Activated naive CD8-positive, alpha-beta T cell treated with anti-CD3 and anti-CD28 coated beads, Interleukin-2, amount 50 U/mL, for 24 hours (primary cell): ENCODE data around the gene DCP2.

Experiments used
- ATAC-seq: fragments of 150-1000 bp; cut with Tn5 transposase; one replicate; pipeline ENCODE4 v1.10.0; 2021
- DNase-seq: peaks from one replicate; pipeline ENCODE4 v3.0.0; 2021
- H3K27ac Mint-ChIP-seq: one replicate; pipeline ENCODE4 v1.8.0; 2021; ENCODE audit warnings: mild to moderate bottlenecking, mixed read lengths
- H3K27me3 Mint-ChIP-seq: one replicate; pipeline ENCODE4 v1.8.0; 2021; ENCODE audit warnings: mixed read lengths
- H3K36me3 Mint-ChIP-seq: one replicate; pipeline ENCODE4 v1.8.0; 2021; ENCODE audit warnings: low read depth, mixed read lengths
- H3K4me1 Mint-ChIP-seq: one replicate; pipeline ENCODE4 v1.8.0; 2021; ENCODE audit warnings: mixed read lengths
- H3K4me3 Mint-ChIP-seq: one replicate; pipeline ENCODE4 v1.8.0; 2021; ENCODE audit warnings: mild to moderate bottlenecking, moderate library complexity, mixed read lengths
- H3K9me3 Mint-ChIP-seq: one replicate; pipeline ENCODE4 v1.8.0; 2021; ENCODE audit warnings: mixed read lengths

The DCP2 gene

DNA sequence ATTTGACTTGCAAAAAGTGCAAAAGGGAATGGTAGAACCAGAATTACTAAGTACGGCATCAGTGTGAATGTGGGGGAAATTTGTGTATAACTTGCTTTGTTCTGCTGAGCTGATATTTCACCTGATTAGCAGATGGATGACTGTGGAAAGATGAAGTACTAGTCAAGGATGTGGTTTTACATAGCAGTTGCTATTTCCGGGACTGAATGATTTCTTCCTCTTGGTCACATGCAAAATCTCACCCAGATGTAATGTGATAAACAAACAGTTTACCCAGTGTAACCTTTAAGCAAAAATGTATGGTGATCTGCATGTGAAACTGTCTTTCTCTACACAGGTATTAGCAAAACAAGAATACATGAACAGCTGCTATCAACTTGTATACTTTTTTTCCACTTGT is 46.1 kb downstream of the DCP2 start:
- Mint-ChIP-seq H3K27me3 (no peaks in the 10 kb centered on the region), H3K4me3 (no peak overlapping the region), H3K9me3 (no peaks in the 10 kb centered on the region), H3K36me3 (peaks cover 36% of the 10 kb centered on the region), H3K27ac (peak overlapping the region; percentile 32), H3K4me1 (peaks cover 47% of the 10 kb centered on the region)
- ATAC-seq: peak; percentile 73
- DNase-seq: no peak

DNA sequence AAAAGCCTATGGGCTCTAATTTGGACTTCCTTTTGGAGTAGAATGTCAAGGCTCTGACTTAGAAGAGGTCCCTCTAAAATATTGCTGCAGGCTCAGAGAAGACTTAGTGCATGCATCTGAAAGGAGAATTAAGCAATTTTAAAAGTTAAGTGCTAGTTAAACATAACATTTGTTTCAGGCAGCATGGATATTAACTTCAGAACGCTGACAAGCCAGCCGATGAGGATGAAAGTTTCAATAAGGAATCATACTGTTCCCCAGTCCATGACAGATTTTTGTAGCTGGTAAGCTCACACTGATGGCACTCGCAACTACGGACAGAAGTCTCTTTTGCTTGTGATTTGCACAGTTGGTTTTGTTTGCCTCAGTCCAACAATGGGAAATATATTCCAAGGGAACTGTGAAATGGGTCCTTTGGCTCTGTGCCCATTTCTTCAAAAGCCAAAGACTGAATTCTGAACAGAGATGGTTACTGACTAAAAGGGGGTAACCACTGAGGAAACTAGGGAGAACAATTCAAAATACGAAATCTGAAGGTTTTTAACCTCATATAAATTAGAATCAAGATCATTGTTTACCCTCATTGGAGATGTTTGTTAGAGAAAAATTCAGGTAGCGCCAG is 47.6 kb downstream of the DCP2 start:
- H3K4me3 Mint-ChIP-seq: no peak overlapping the region
- H3K27me3 Mint-ChIP-seq: no peaks in the 10 kb centered on the region
- peaks cover 38% of the 10 kb centered on the region for H3K36me3 Mint-ChIP-seq
- no peak overlapping the region for H3K27ac Mint-ChIP-seq
- DNase-seq (no peak), ATAC-seq (no peak)
- no peaks in the 10 kb centered on the region for H3K9me3 Mint-ChIP-seq
- peaks cover 41% of the 10 kb centered on the region for H3K4me1 Mint-ChIP-seq

DNA sequence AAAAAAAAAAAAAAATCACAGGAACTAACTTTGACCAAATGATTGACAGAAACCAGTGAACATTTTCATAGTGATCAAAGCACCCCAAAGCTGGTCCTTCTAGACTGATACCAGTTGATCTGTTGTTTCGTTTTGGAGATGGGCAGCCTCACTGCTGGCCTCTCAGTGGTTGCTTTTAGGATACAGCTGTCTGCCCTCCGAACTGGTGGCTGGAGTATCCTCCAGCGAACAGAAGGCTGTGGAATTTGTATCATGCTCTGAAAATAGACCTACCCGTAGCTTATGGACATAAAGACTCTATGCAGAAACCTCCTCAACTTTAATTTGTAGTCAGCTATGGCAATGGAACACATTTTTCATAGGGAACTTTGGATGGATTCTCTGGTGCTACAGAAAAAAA is 49.0 kb downstream of the DCP2 start:
- Mint-ChIP-seq H3K9me3 (no peaks in the 10 kb centered on the region), H3K27ac (no peak overlapping the region), H3K36me3 (peaks cover 34% of the 10 kb centered on the region), H3K27me3 (no peaks in the 10 kb centered on the region), H3K4me1 (peaks cover 29% of the 10 kb centered on the region), H3K4me3 (no peak overlapping the region)
- DNase-seq (no peak), ATAC-seq (no peak)

DNA sequence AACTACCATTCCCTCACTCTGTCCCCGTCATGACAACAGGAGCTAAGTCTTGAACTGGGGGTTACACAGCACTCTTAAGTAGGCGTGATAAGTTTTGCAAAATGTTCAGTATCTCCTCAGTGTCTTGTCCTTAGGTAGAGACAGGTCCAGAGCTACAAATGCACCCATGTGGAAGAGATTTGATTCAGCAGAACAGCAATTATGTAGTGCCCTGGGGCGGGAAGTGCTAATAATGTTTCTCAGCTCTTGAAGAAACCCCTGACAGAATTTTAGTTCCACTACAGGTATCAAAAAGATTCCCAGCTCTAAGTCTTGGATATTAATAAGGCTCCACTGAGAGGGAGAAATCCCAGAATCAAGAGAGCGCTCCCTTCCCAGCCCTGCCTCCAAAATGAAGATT is 49.6 kb downstream of the DCP2 start:
- DNase-seq: no peak
- Mint-ChIP-seq H3K4me3 (no peak overlapping the region), H3K4me1 (peaks cover 22% of the 10 kb centered on the region), H3K27ac (no peak overlapping the region), H3K27me3 (no peaks in the 10 kb centered on the region), H3K36me3 (peaks cover 29% of the 10 kb centered on the region), H3K9me3 (no peaks in the 10 kb centered on the region)
- ATAC-seq: no peak

DNA sequence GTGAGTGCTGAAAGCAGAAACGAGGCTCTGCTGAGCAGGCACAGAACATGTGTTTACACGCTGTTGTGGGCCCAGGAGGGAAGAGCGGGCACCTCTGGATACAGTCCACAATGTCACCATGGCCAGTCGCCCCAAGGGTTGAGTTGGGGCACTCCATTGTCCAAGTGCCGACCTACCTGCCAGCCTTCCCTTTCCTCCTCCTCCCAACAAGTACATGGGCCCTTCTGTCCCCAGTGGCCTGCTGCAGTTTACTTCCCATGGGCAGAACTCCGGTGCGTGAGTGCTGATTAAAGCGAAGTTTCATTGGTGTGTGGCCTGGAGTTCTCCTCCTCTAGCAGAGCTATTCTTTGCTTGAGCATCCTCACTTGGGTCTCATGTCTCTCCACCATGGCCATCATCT is 50.4 kb downstream of the DCP2 start:
- Mint-ChIP-seq H3K4me1 (peaks cover 15% of the 10 kb centered on the region), H3K27ac (no peak overlapping the region), H3K4me3 (no peak overlapping the region), H3K9me3 (no peaks in the 10 kb centered on the region), H3K27me3 (no peaks in the 10 kb centered on the region), H3K36me3 (peaks cover 28% of the 10 kb centered on the region)
- ATAC-seq: no peak
- no peak for DNase-seq

DNA sequence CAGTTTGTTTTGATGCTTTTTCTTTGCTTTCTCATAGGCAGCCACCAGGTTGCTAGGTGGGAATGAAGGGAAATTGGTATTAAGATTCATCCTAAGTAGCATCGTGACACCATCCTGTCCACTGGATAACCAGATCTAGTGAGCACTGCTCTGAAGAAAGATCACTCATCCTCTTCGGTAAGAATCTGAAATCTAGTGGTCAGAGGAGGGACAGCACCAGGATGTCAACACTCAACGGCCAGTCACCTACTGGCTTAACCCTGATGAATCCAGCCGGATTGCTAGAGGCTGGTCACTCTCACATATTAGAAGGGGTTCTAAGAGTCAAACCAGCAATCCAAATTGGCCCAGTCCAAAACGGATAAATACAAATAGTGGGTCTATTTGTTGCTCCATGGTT is 50.8 kb downstream of the DCP2 start:
- Mint-ChIP-seq H3K36me3 (peaks cover 28% of the 10 kb centered on the region), H3K4me1 (peaks cover 11% of the 10 kb centered on the region), H3K9me3 (no peaks in the 10 kb centered on the region), H3K27me3 (no peaks in the 10 kb centered on the region), H3K4me3 (no peak overlapping the region), H3K27ac (no peak overlapping the region)
- ATAC-seq: no peak
- no peak for DNase-seq

DNA sequence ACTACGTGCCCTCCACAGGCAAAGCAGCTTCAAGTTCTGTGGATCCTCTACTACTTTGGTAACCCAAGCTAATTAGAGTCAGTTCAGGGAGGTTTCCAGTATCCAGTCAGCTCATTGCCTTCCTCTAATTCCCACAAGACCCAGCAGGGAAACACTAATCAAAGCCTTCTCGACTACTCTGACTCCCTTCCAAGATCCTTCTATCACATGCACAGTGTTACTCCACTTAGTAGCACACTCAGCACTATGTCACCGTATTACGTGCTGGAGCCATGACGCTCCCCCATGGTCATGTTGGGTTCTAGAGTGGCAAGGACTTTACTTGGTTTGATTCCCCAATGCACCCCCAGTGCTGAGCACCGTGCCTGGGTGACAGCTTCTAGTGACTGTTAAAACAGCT is 53.0 kb downstream of the DCP2 start:
- no peak for ATAC-seq
- H3K4me3 Mint-ChIP-seq: no peak overlapping the region
- H3K36me3 Mint-ChIP-seq: peaks cover 22% of the 10 kb centered on the region
- no peaks in the 10 kb centered on the region for H3K27me3 Mint-ChIP-seq
- peaks cover 3% of the 10 kb centered on the region for H3K4me1 Mint-ChIP-seq
- no peak overlapping the region for H3K27ac Mint-ChIP-seq
- no peak for DNase-seq
- H3K9me3 Mint-ChIP-seq: no peaks in the 10 kb centered on the region

DNA sequence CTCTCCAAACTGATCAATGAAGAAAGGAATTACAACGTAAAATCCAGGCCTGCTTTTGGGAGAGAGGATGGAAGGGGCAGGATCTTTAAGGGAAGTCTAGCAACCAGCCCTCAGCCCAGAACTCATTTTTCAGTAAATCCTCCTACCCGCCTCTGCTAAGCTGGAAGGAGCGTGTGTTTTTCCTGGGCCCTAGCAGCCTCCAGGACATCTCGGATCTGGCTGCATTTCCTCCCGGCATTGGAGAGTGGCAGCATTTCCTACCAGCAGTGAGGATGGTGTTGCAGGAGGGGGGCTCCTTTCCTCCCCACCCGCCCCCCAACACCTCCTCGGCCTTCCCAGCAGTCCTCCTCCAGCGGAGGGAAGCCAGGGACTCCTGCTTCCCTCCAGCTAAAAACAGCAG is 54.5 kb downstream of the DCP2 start:
- H3K27me3 Mint-ChIP-seq: no peaks in the 10 kb centered on the region
- no peak overlapping the region for H3K4me3 Mint-ChIP-seq
- peaks cover 5% of the 10 kb centered on the region for H3K4me1 Mint-ChIP-seq
- no peak overlapping the region for H3K27ac Mint-ChIP-seq
- ATAC-seq (no peak), DNase-seq (no peak)
- H3K36me3 Mint-ChIP-seq: peaks cover 17% of the 10 kb centered on the region
- no peaks in the 10 kb centered on the region for H3K9me3 Mint-ChIP-seq

DNA sequence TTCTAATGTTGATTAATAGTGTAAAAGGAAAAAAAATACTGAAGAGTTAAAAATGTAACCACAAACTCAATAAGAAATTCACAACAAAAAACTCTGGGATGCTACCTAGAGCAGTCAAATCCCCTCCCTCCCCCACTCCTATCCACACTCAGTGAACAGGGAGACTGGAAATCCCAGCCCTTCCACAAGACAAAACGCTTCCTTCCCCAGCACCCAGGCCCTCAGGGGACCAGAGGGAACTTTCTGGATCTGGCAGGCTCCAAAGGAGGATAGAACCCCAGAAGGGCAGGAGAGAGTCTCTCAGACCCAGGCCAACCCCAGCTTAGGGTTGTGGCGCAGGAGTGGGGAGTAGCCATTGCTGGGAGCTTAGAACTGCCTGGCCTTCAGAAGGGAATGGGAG is 55.0 kb downstream of the DCP2 start:
- peaks cover 5% of the 10 kb centered on the region for H3K4me1 Mint-ChIP-seq
- DNase-seq: no peak
- peaks cover 17% of the 10 kb centered on the region for H3K36me3 Mint-ChIP-seq
- no peak for ATAC-seq
- no peak overlapping the region for H3K27ac Mint-ChIP-seq
- H3K27me3 Mint-ChIP-seq: no peaks in the 10 kb centered on the region
- no peak overlapping the region for H3K4me3 Mint-ChIP-seq
- no peaks in the 10 kb centered on the region for H3K9me3 Mint-ChIP-seq

DNA sequence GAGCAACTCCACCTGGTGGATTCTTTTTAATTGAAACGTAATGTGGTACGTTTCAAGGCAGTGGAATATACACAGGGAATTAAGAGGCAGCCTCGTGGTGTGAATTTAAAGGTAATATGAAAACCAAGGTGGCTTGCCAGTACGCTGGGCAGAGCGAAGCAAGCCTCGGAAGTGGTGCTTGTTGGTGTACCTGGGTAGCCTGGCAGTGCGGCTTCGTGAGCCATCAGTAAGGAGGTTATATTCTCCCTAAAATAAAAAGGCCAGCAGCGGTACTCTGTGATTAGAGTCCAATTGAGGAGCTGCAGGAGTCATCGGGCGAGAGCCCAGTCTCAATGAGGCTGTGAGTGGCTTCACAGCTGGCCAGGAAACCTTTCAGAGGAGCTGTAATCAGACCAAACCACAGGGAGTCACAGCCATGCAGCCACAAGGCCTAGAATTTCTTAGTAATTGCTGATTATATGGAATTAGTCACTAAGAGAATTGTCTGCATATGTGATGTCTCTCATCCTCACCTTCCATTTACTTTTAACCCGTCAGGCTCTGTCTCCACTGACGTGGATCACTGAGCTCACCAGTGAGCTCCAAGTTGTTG is 57.7 kb downstream of the DCP2 start:
- Mint-ChIP-seq H3K36me3 (peaks cover 3% of the 10 kb centered on the region), H3K4me3 (no peak overlapping the region), H3K9me3 (no peaks in the 10 kb centered on the region), H3K27ac (no peak overlapping the region), H3K4me1 (peaks cover 5% of the 10 kb centered on the region), H3K27me3 (no peaks in the 10 kb centered on the region)
- ATAC-seq: peak; percentile 64
- no peak for DNase-seq

DNA sequence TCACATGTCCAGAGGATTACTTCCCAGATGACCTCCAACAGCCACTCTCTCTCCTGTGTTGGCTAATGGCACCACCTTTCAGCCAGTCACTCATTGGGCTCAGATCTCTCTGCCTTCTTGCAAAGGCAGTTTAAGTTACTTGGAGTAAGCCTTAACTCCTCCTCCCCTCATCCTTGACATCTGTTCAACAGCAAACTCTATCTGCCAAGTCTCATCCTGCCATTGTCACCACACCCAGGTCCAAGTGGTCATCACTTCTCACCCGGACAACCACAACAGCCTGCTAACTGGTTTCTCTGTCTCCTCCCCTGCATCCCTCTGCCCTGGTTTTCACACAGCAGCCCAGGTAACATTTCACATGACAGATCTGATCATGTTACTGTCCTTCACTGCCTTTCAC is 58.5 kb downstream of the DCP2 start:
- Mint-ChIP-seq H3K9me3 (no peaks in the 10 kb centered on the region), H3K36me3 (no peaks in the 10 kb centered on the region), H3K4me3 (no peak overlapping the region), H3K4me1 (peaks cover 5% of the 10 kb centered on the region), H3K27me3 (no peaks in the 10 kb centered on the region), H3K27ac (no peak overlapping the region)
- no peak for DNase-seq
- no peak for ATAC-seq

DNA sequence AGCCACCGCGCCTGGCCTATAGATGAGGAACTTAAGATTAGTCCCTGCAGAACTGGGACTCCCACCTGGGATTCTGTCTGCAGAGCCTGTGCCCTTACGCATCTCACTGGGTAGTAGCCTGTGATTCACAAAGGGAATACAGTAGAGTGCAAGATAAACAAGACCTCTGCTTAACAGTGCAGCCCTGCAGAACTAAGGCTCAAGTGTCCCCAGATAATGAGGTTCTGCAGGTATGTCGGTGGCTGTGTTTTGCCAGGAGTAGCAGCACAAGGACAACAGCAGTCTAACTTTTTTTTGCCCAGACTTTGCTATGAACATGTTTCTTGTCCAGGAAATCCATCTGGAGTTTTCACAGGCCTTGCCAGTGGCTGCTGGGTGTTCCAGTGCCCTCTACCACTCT is 59.7 kb downstream of the DCP2 start:
- Mint-ChIP-seq H3K4me3 (no peak overlapping the region), H3K27ac (no peak overlapping the region), H3K9me3 (no peaks in the 10 kb centered on the region), H3K4me1 (peaks cover 5% of the 10 kb centered on the region), H3K27me3 (no peaks in the 10 kb centered on the region), H3K36me3 (no peaks in the 10 kb centered on the region)
- ATAC-seq (no peak), DNase-seq (no peak)

DNA sequence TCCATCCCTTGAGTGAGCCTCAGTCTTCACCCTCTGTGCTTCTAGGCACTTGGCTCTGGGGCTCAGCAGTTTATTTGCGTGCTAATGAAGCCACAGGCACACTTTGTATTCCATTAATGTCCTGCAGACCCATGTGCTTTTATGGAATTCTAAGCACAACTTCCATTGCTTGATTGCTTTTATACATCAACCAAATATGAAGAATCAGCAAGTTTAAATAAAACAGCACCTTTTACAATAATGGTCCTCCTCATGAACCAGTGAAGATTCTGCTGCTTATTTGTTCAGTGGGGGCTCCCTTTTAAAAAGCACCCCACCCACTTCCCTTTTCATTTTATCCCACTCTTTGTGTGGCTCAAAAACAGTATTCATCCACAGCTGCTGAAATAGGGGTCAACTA is 60.2 kb downstream of the DCP2 start:
- Mint-ChIP-seq H3K36me3 (no peaks in the 10 kb centered on the region), H3K9me3 (no peaks in the 10 kb centered on the region), H3K27me3 (no peaks in the 10 kb centered on the region), H3K4me1 (peaks cover 5% of the 10 kb centered on the region), H3K27ac (no peak overlapping the region), H3K4me3 (no peak overlapping the region)
- ATAC-seq: no peak
- no peak for DNase-seq

DNA sequence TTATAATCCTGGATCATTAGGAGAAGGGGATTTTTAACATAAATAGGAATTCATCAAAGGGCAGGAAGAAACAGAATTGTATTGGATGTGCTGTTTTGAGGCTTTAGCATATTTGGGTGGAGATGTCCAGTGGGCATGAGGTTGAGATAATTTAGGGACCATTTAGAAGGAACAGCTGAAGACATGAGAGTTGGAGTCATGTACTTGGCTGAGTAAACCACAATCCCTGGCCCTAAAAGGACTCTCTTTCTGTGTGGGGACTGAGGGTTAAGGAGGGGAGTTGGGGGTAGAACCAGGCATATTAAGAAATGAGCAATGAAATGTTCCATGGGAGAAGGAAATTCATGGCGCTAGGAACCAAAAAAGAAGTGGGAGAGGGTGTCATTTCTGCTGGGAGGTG is 61.5 kb downstream of the DCP2 start:
- no peak overlapping the region for H3K27ac Mint-ChIP-seq
- no peak for ATAC-seq
- H3K36me3 Mint-ChIP-seq: no peaks in the 10 kb centered on the region
- H3K9me3 Mint-ChIP-seq: no peaks in the 10 kb centered on the region
- no peaks in the 10 kb centered on the region for H3K27me3 Mint-ChIP-seq
- H3K4me3 Mint-ChIP-seq: no peak overlapping the region
- DNase-seq: no peak
- peaks cover 2% of the 10 kb centered on the region for H3K4me1 Mint-ChIP-seq

DNA sequence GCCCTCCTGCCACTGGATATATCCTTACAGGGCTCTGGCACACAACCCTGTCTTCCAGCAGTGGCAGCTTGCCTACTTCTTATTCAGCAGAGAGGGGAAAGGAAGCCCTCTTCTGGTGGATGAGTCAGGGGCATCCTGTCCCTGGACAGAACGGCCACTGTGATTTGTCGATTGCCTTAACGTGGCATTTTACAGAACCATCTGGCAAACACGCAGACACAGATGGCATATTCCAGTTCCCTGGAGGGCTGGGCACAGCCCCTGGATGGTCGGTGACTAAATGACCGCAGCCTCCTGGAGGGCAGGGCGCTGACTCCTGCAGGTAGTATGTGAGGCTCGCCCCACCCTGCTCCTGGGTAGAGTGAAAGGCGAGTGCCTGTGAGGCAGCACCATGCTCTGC is 62.1 kb downstream of the DCP2 start:
- no peaks in the 10 kb centered on the region for H3K27me3 Mint-ChIP-seq
- no peaks in the 10 kb centered on the region for H3K36me3 Mint-ChIP-seq
- no peaks in the 10 kb centered on the region for H3K9me3 Mint-ChIP-seq
- peaks cover 2% of the 10 kb centered on the region for H3K4me1 Mint-ChIP-seq
- no peak overlapping the region for H3K4me3 Mint-ChIP-seq
- H3K27ac Mint-ChIP-seq: no peak overlapping the region
- ATAC-seq: no peak
- no peak for DNase-seq
